PC-3 (cell line): ENCODE results near the gene DZIP1. TPM values are rescaled to one million over a fixed set of nuclear protein-coding genes. Genes with fewer than 3 reads are reported as not detected.

Experiments used
- ATAC-seq: fragments of 200-7000 bp; cut with Tn5 transposase; 2 replicates; pipeline ENCODE4 v1.9.1; 2020; ENCODE audit warnings: mild to moderate bottlenecking, moderate library complexity
- BruUV-seq: library from RNA; stranded (reverse); fragments of 400-500 nt; replicated peaks from 2 replicates; lab custom pipeline; 2021; lab: Mats Ljungman, UMichigan
- CTCF ChIA-PET: fragments of 300-600 bp; sonication (Branson Sonifier 250); formaldehyde crosslinking; loops from one replicate; lab custom pipeline; 2022; ENCODE audit warnings: antibody characterized with exemption; lab: Charles Lee
- POLR2A ChIA-PET: fragments of 300-600 bp; sonication (Branson Sonifier 250); formaldehyde crosslinking; loops from one replicate; lab custom pipeline; 2022; ENCODE audit warnings: antibody characterized with exemption; ENCODE audit not compliant: unreplicated experiment; lab: Charles Lee
- DNase-seq: peaks from one replicate; pipeline ENCODE4 v3.0.0-alpha.2; 2015
- H2AFZ ChIP-seq: fragments of 300-600 bp; sonication (generic); 2 replicates; pipeline ENCODE4 v1.6.0; 2016; ENCODE audit warnings: antibody characterized with exemption, low read length
- H3F3A ChIP-seq: fragments of 300-600 bp; sonication (generic); one replicate; pipeline ENCODE4 v1.6.0; 2017; ENCODE audit warnings: antibody characterized with exemption, low read length, control low read depth, mild to moderate bottlenecking; ENCODE audit not compliant: unreplicated experiment
- H3K27ac ChIP-seq: fragments of 300-600 bp; sonication (generic); 2 replicates; pipeline ENCODE4 v1.5.1; 2016; ENCODE audit warnings: mild to moderate bottlenecking, low read length
- H3K27me3 ChIP-seq: fragments of 300-600 bp; sonication (generic); 2 replicates; pipeline ENCODE4 v1.6.1; 2016; ENCODE audit warnings: low read length, mixed read lengths
- H3K36me3 ChIP-seq: fragments of 300-600 bp; sonication (generic); 2 replicates; pipeline ENCODE4 v1.6.1; 2016; ENCODE audit warnings: low read depth, mixed run types, low read length, mixed read lengths
- H3K4me1 ChIP-seq: fragments of 300-600 bp; sonication (generic); 2 replicates; pipeline ENCODE4 v1.5.1; 2016; ENCODE audit warnings: low read length; ENCODE audit not compliant: insufficient read depth
- H3K4me2 ChIP-seq: fragments of 300-600 bp; sonication (generic); 2 replicates; pipeline ENCODE4 v1.6.0; 2016; ENCODE audit warnings: low read length
- H3K4me3 ChIP-seq: fragments of 300-600 bp; sonication (generic); 2 replicates; pipeline ENCODE4 v1.5.1; 2016; ENCODE audit warnings: mild to moderate bottlenecking, low read length, mixed read lengths
- H3K79me2 ChIP-seq: fragments of 300-600 bp; sonication (generic); 2 replicates; pipeline ENCODE4 v1.6.1; 2017; ENCODE audit warnings: low read length, mixed read lengths
- H3K9ac ChIP-seq: fragments of 300-600 bp; sonication (generic); 2 replicates; pipeline ENCODE4 v1.6.0; 2016; ENCODE audit warnings: mild to moderate bottlenecking, low read length
- H3K9me2 ChIP-seq: fragments of 300-600 bp; sonication (generic); replicated peaks from 2 replicates; pipeline ENCODE4 v1.6.1; 2016; ENCODE audit warnings: mixed run types, low read length, mixed read lengths
- H3K9me3 ChIP-seq: fragments of 300-600 bp; sonication (generic); 2 replicates; pipeline ENCODE4 v1.6.1; 2016; ENCODE audit warnings: low read length, mixed read lengths
- H4K20me1 ChIP-seq: fragments of 300-600 bp; sonication (generic); 2 replicates; pipeline ENCODE4 v1.6.1; 2016; ENCODE audit warnings: low read length, mixed read lengths
- CTCF ChIP-seq: fragments of 300-600 bp; sonication (generic); conservative IDR thresholded peaks from 2 replicates; pipeline ENCODE4 v1.5.1; 2017; ENCODE audit warnings: antibody characterized with exemption, low read depth, mild to moderate bottlenecking, low read length
- EZH2 ChIP-seq: fragments of 300-600 bp; sonication (generic); IDR thresholded peaks from one replicate; pipeline ENCODE4 v1.6.1; 2017; ENCODE audit warnings: antibody characterized with exemption, mild to moderate bottlenecking, low read length; ENCODE audit not compliant: unreplicated experiment
- EZH2phosphoT487 ChIP-seq: fragments of 300-600 bp; sonication (generic); IDR thresholded peaks from 2 replicates; pipeline ENCODE4 v1.6.1; 2018; ENCODE audit warnings: mild to moderate bottlenecking, antibody characterized with exemption, low read length, borderline replicate concordance
- intact Hi-C: fragments of 100-400 bp; cut with micrococcal nuclease; formaldehyde crosslinking; loops from 2 replicates; pipeline ENCODE4 v1.9.0; 2023
- total RNA-seq: library from RNA; depleted of rRNA; stranded (reverse); fragments of >200 nt; gene quantifications from 2 replicates; pipeline ENCODE4 v1.2.3, GENCODE V29; 2014

DZIP1 gene
- total RNA-seq, 1 experiment from 2014 or later = 3.5 TPM

- no TSS peak for BruUV-seq
These were observed 47.8 kb downstream of the DZIP1 start for GRCh38 chr13:95596701-95597100.

GRCh38 chr13:95593462-95593861 lies 51.0 kb downstream of the DZIP1 start:
- Histone ChIP-seq H4K20me1 (no peaks in the 10 kb centered on the region), H3K27me3 (no peaks in the 10 kb centered on the region), H3K9me2 (no peaks in the 10 kb centered on the region), H3K4me3 (no peak overlapping the region), H3K79me2 (no peaks in the 10 kb centered on the region), H3K27ac (no peak overlapping the region), H3K36me3 (no peaks in the 10 kb centered on the region), H3K9ac (no peak overlapping the region), H3F3A (no peaks in the 10 kb centered on the region), H3K4me2 (no peak overlapping the region), H3K4me1 (peaks cover 5% of the 10 kb centered on the region; the same call in 1 of the 2 replicates), H3K9me3 (no peaks in the 10 kb centered on the region), H2AFZ (no peak overlapping the region)
- intact Hi-C loops = no loop called here
- ChIA-PET CTCF (no interaction called here), POLR2A (no interaction called here)
- ATAC-seq = no peak
- no peak for DNase-seq
- TF ChIP-seq EZH2 = no peak
- no peak for TF ChIP-seq EZH2phosphoT487
- no peak for TF ChIP-seq CTCF
- BruUV-seq = no TSS peak

More at GRCh38 chr13:95596701-95597100, 47.8 kb downstream of the DZIP1 start:
- H3K9me2 ChIP-seq = no peaks in the 10 kb centered on the region
- no peaks in the 10 kb centered on the region; the same call in 1 of the 2 replicates for H3K4me1 ChIP-seq
- no peak overlapping the region for H3K27ac ChIP-seq
- H3K4me2 ChIP-seq = no peak overlapping the region
- no peak overlapping the region for H3K4me3 ChIP-seq
- no peaks in the 10 kb centered on the region for H3F3A ChIP-seq
- H3K79me2 ChIP-seq = no peaks in the 10 kb centered on the region
- TF ChIP-seq EZH2 = no peak
- no peak for TF ChIP-seq EZH2phosphoT487
- no peak for TF ChIP-seq CTCF
- DNase-seq (no peak), ATAC-seq (no peak)
- no peaks in the 10 kb centered on the region for H3K36me3 ChIP-seq
- H3K27me3 ChIP-seq = no peaks in the 10 kb centered on the region
- no peaks in the 10 kb centered on the region for H4K20me1 ChIP-seq
- H3K9me3 ChIP-seq = no peaks in the 10 kb centered on the region
- no peak overlapping the region for H2AFZ ChIP-seq
- H3K9ac ChIP-seq = no peak overlapping the region
- CTCF ChIA-PET = no interaction called here
- POLR2A ChIA-PET = no interaction called here
- intact Hi-C loops = no loop called here

GRCh38 chr13:95588721-95589120 lies 55.8 kb downstream of the DZIP1 start:
- Histone ChIP-seq H3K79me2 (no peaks in the 10 kb centered on the region), H4K20me1 (no peaks in the 10 kb centered on the region), H3K9me3 (no peaks in the 10 kb centered on the region), H3K9ac (no peak overlapping the region), H3K4me3 (no peak overlapping the region), H3K4me1 (peaks cover 11% of the 10 kb centered on the region; the same call in 1 of the 2 replicates), H3K27me3 (no peaks in the 10 kb centered on the region), H3F3A (no peaks in the 10 kb centered on the region), H3K36me3 (no peaks in the 10 kb centered on the region), H3K4me2 (peak overlapping the region; percentile 18; the same call in 1 of the 2 replicates), H2AFZ (no peak overlapping the region), H3K27ac (peak overlapping the region; percentile 51), H3K9me2 (no peaks in the 10 kb centered on the region)
- no TSS peak for BruUV-seq
- DNase-seq = peak; percentile 43
- no peak for TF ChIP-seq CTCF
- no peak for TF ChIP-seq EZH2phosphoT487
- no peak for TF ChIP-seq EZH2
- POLR2A ChIA-PET = no interaction called here
- intact Hi-C loops = no loop called here
- no peak; the same call in 1 of the 2 replicates for ATAC-seq
- CTCF ChIA-PET = no interaction called here
